ENCODE measurements around the gene PURA.
A peak's percentile ranks its signal among the peaks of the same experiment; 100 is the strongest.

PURA gene

GRCh38 chr5:140113699-140114263 is at the start of gene PURA:
Gene PURA, plus strand, starts transcription at chr5:140114109. Its CDS starts 73 bp downstream, at chr5:140114182.
- peak; percentile 97 for DNase-seq

GRCh38 chr5:140072812-140073211 is 41.1 kb upstream of the PURA start:
- DNase-seq: no peak

GRCh38 chr5:140073296-140073695 is 40.6 kb upstream of the PURA start:
- no peak for DNase-seq

- no peak for DNase-seq
These were observed 38.5 kb upstream of the PURA start for GRCh38 chr5:140075371-140075770.

- DNase-seq: no peak
These were observed 37.8 kb upstream of the PURA start for GRCh38 chr5:140076142-140076541.

- DNase-seq: no peak
These were observed 37.1 kb upstream of the PURA start for GRCh38 chr5:140076788-140077187.

GRCh38 chr5:140083120-140083519 is 30.8 kb upstream of the PURA start:
- no peak for DNase-seq

GRCh38 chr5:140083650-140084049 is 30.3 kb upstream of the PURA start:
- DNase-seq: no peak

- DNase-seq: no peak
These were observed 29.4 kb upstream of the PURA start for GRCh38 chr5:140084541-140084940.

GRCh38 chr5:140090251-140090650 is 23.7 kb upstream of the PURA start:
- no peak for DNase-seq

GRCh38 chr5:140093179-140093578 is 20.7 kb upstream of the PURA start:
- no peak for DNase-seq

- no peak for DNase-seq
These were observed 20.0 kb upstream of the PURA start for GRCh38 chr5:140093866-140094265.

GRCh38 chr5:140094889-140095288 is 19.0 kb upstream of the PURA start:
- DNase-seq: no peak

GRCh38 chr5:140101179-140101578 is 12.7 kb upstream of the PURA start:
- DNase-seq: no peak

GRCh38 chr5:140103154-140103553 is 10.8 kb upstream of the PURA start:
- no peak for DNase-seq

GRCh38 chr5:140104100-140104499 is 9.8 kb upstream of the PURA start:
- no peak for DNase-seq

- no peak for DNase-seq
These were observed 7.8 kb upstream of the PURA start for GRCh38 chr5:140106101-140106500.

GRCh38 chr5:140106805-140107311 is 7.1 kb upstream of the PURA start:
- DNase-seq: no peak

GRCh38 chr5:140107312-140108092 is 6.4 kb upstream of the PURA start:
- peak; percentile 93 for DNase-seq

- peak; percentile 55 for DNase-seq
These were observed 5.6 kb upstream of the PURA start for GRCh38 chr5:140108093-140109017.

- DNase-seq: no peak
These were observed 4.7 kb upstream of the PURA start for GRCh38 chr5:140109018-140109758.
